H7 (cell line): ENCODE data around the gene DLL3. TPM values are rescaled to one million over a fixed set of nuclear protein-coding genes. Genes with fewer than 3 reads are reported as not detected.
A peak's percentile ranks its signal among the peaks of the same experiment; 100 is the strongest.

Source experiments
- DNase-seq: peaks from one replicate; pipeline ENCODE4 v3.0.0; 2012
- H3K27me3 ChIP-seq: 2 replicates; pipeline ENCODE4 v1.6.0; 2011; ENCODE audit warnings: mild to moderate bottlenecking, low read length; ENCODE audit not compliant: control insufficient read depth, insufficient read depth
- H3K36me3 ChIP-seq: replicated peaks from 2 replicates; pipeline ENCODE4 v1.5.1; 2011; ENCODE audit warnings: low read length; ENCODE audit not compliant: control insufficient read depth, insufficient read depth
- H3K4me3 ChIP-seq: 2 replicates; pipeline ENCODE4 v1.5.1; 2011; ENCODE audit warnings: low read depth, mild to moderate bottlenecking, control low read depth, low read length, moderate library complexity; ENCODE audit not compliant: insufficient read depth
- total RNA-seq: library from RNA; depleted of rRNA; stranded (reverse); fragments of >200 nt; shearing (Covaris generic); gene quantifications from 2 replicates; pipeline ENCODE4 v1.2.3, GENCODE V29; 2014

DLL3 gene
- total RNA-seq, 1 experiment from 2014 or later, result 2.6 TPM

- Histone ChIP-seq H3K4me3 (peak overlapping the region; percentile 32; the same call in 1 of the 2 replicates), H3K27me3 (peaks cover 28% of the 10 kb centered on the region), H3K36me3 (peaks cover 2% of the 10 kb centered on the region)
- peak; percentile 73 for DNase-seq
Observed at GRCh38 chr19:39518458-39518857, 19.7 kb downstream of the DLL3 start.

GRCh38 chr19:39518975-39519374 lies 20.2 kb downstream of the DLL3 start:
- peaks cover 2% of the 10 kb centered on the region for H3K36me3 ChIP-seq
- H3K4me3 ChIP-seq, result peak overlapping the region; percentile 32; the same call in 1 of the 2 replicates
- H3K27me3 ChIP-seq, result peaks cover 24% of the 10 kb centered on the region
- peak; percentile 60 for DNase-seq

- Histone ChIP-seq H3K27me3 (peaks cover 5% of the 10 kb centered on the region; the same call in 1 of the 2 replicates), H3K36me3 (peaks cover 4% of the 10 kb centered on the region), H3K4me3 (no peak overlapping the region)
- no peak for DNase-seq
Observed at GRCh38 chr19:39520541-39521484, 22.1 kb downstream of the DLL3 start.

GRCh38 chr19:39524495-39524894 lies 25.7 kb downstream of the DLL3 start:
- no peak overlapping the region for H3K4me3 ChIP-seq

GRCh38 chr19:39525205-39525604 lies 26.5 kb downstream of the DLL3 start:
- no peak overlapping the region for H3K4me3 ChIP-seq

More at GRCh38 chr19:39524495-39524894, 25.7 kb downstream of the DLL3 start:
- Histone ChIP-seq H3K27me3 (no peaks in the 10 kb centered on the region), H3K36me3 (peaks cover 4% of the 10 kb centered on the region)
- DNase-seq, result no peak

GRCh38 chr19:39531834-39532232 lies 33.1 kb downstream of the DLL3 start:
- Histone ChIP-seq H3K4me3 (peak overlapping the region; percentile 91), H3K36me3 (no peaks in the 10 kb centered on the region), H3K27me3 (no peaks in the 10 kb centered on the region)
- no peak for DNase-seq

More at GRCh38 chr19:39525205-39525604, 26.5 kb downstream of the DLL3 start:
- DNase-seq, result no peak
- H3K36me3 ChIP-seq, result peaks cover 4% of the 10 kb centered on the region
- H3K27me3 ChIP-seq, result no peaks in the 10 kb centered on the region

- DNase-seq, result peak; percentile 95
- Histone ChIP-seq H3K36me3 (no peaks in the 10 kb centered on the region), H3K27me3 (no peaks in the 10 kb centered on the region), H3K4me3 (peak within 1 kb of the TSS; percentile 91)
Observed at GRCh38 chr19:39532233-39533002, 33.7 kb downstream of the DLL3 start, which contains the start of gene EID2B. Gene EID2B, minus strand, starts transcription at chr19:39532852. Its CDS starts 50 bp downstream, at chr19:39532802.

GRCh38 chr19:39533003-39533512 lies 34.3 kb downstream of the DLL3 start:
- Histone ChIP-seq H3K4me3 (no peak overlapping the region), H3K36me3 (no peaks in the 10 kb centered on the region)
- no peak for DNase-seq

GRCh38 chr19:39533791-39534190 lies 35.0 kb downstream of the DLL3 start:
- no peak overlapping the region for H3K4me3 ChIP-seq
- no peak for DNase-seq
- no peaks in the 10 kb centered on the region for H3K36me3 ChIP-seq
- H3K27me3 ChIP-seq, result no peaks in the 10 kb centered on the region

More at GRCh38 chr19:39533003-39533512, 34.3 kb downstream of the DLL3 start:
- H3K27me3 ChIP-seq, result no peaks in the 10 kb centered on the region

- Histone ChIP-seq H3K4me3 (peak overlapping the region; percentile 88), H3K36me3 (no peaks in the 10 kb centered on the region), H3K27me3 (no peaks in the 10 kb centered on the region)
- peak; percentile 60 for DNase-seq
Observed at GRCh38 chr19:39539165-39539517, 40.4 kb downstream of the DLL3 start.

GRCh38 chr19:39539518-39540332 lies 41.0 kb downstream of the DLL3 start, which contains the start of gene EID2:
Gene EID2, minus strand, starts transcription at chr19:39540161. Its CDS starts 82 bp downstream, at chr19:39540079.
- no peaks in the 10 kb centered on the region for H3K36me3 ChIP-seq
- H3K4me3 ChIP-seq, result peak within 1 kb of the TSS; percentile 88
- H3K27me3 ChIP-seq, result no peaks in the 10 kb centered on the region
- peak; percentile 96 for DNase-seq

- Histone ChIP-seq H3K36me3 (no peaks in the 10 kb centered on the region), H3K27me3 (no peaks in the 10 kb centered on the region), H3K4me3 (no peak overlapping the region; the same call in 1 of the 2 replicates)
- no peak for DNase-seq
Observed at GRCh38 chr19:39540333-39540673, 41.6 kb downstream of the DLL3 start.

- Histone ChIP-seq H3K4me3 (no peak overlapping the region), H3K36me3 (no peaks in the 10 kb centered on the region), H3K27me3 (no peaks in the 10 kb centered on the region)
- DNase-seq, result peak; percentile 32
Observed at GRCh38 chr19:39542206-39542605, 43.5 kb downstream of the DLL3 start.

GRCh38 chr19:39543477-39543857 lies 44.7 kb downstream of the DLL3 start:
- no peak overlapping the region for H3K4me3 ChIP-seq
- no peak for DNase-seq
- H3K36me3 ChIP-seq, result no peaks in the 10 kb centered on the region
- H3K27me3 ChIP-seq, result no peaks in the 10 kb centered on the region
